ENCODE results near the gene KLK13.

The KLK13 gene

DNA sequence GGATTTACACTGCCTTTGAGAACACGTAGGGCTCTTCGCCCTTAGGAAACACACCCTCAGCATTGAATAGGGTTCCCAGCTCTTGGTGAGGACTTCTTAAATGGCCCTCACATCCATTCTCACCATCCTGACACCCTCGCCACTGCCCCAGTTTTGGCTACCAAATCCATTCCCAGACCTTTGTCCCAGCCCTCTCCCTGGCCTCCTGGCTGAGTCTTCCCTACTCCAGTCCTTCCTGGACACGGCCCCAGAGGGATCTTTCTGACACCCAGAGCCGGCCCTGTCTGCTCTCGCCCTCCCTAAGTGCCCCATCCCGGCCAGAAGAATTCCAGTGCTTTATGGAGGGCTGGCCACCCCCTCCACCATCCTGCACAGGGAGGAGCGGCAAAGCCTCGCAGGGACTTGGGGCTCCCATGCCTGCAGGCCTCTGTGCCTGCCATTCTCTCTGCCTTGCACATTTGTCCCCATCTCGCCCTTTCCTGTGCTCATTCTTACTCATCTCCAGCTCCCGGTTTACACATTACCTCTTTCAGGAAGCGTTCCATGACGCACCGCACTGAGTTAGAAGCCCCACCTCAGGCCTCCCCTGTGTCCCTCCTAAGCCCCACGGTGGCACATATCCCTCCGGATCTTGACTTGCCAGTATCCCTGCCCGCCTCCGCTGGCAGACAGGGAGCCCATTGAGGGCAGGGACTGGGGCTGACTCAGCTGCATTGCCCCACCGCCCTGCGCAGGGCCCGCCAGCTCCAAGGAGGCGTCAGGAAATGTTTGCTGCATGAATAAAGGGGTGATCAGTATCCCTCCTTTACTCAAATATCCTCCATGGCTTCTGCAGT, 28.8 kb upstream of the KLK13 start:
- in situ Hi-C loops (cut with MboI; ENCODE audit: low pct_unique_long_range_greater_than_20kb, low sequenced_read_pairs): no loop called here

DNA sequence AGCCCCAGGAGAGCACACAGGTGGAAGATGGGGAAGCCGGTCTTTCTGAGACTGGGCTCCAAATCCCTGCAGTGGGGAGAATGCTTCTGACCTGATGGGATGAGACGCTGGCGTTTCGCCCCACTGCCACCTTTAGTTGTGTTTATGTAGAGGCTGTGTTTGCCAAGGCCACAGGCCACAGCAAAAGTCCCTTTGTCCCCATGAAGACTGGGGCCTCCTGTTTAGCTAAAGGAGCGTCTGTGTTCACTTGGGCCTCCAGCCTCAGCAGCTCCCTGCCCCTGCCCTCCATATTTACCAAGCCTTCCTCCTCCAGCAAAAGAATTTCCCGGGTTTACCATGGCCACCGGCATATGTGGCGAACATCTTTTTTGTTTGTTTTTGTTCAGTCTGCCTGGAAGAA, 28.2 kb upstream of the KLK13 start:
- no peak for DNase-seq
- in situ Hi-C loops (cut with MboI; ENCODE audit: low pct_unique_long_range_greater_than_20kb, low sequenced_read_pairs): no loop called here

More for the DNA sequence above, 28.8 kb upstream of the KLK13 start:
- DNase-seq: no peak

DNA sequence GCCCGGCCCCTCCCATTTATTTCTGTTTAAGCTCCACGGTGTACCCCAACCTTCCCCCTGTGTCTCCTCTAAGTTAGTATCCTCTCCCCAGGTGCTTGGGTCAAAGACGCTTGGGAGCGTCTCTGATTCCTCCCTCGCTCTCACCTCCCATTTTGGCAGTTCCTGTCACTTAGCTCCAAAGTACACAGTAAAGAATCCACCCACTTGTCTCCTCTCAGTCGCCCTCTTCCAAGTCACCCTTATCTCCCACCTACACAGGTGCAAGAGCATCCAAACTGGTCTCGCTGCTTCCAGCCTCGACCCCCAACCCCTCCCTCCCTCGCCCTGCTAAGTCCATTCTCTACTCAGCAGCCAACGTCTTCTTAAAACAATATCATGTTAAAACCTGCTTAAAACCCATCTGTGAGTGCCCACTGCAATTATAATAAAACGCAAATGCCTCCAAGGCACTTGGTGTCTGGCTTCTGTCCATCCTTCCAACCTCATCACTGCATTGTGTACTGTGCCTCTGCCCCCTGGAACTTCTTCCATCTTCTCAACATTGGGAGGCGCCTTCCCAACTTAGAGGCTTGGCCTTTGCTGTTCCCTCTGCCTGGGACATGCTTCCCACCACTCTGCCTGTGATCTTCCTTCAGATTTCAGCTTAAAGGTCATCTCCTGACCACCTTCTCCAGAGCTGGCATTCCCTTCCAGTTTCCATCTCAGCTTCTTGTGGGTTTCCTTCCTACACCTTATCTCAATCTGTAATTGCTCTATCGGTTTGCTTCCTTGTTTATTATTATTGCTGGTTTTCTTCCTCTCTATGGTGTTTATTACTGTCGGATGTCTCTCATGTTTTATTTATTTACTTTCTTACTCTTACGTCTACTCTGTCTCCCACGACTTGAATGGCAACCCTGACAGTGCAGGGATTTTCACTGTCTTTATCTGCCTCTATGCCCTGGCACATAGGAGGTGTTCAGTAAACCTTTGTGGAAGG, 27.3 kb upstream of the KLK13 start:
- in situ Hi-C loops (cut with MboI; ENCODE audit: low pct_unique_long_range_greater_than_20kb, low sequenced_read_pairs): no loop called here
- no peak for DNase-seq

DNA sequence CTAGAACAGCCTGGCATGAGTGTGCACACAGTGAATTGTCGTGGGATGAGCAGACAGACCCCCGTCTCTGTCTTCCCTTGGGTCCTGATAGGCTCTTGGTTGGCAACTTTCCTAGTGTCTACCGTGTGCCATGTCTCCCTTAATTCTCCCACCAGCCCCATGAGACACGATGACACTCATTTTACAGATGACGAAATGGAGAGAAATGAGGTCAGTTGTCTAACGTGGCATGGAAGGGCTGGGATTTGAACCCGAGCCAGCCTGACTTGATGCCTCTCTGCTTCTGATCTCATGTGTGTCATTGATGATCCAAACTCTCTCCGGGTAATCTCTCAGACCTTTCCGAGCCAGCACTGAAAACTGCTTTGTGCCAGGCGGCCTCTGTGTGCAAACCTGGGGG, 26.2 kb upstream of the KLK13 start:
- in situ Hi-C loops (cut with MboI; ENCODE audit: low pct_unique_long_range_greater_than_20kb, low sequenced_read_pairs): no loop called here
- no peak for DNase-seq

DNA sequence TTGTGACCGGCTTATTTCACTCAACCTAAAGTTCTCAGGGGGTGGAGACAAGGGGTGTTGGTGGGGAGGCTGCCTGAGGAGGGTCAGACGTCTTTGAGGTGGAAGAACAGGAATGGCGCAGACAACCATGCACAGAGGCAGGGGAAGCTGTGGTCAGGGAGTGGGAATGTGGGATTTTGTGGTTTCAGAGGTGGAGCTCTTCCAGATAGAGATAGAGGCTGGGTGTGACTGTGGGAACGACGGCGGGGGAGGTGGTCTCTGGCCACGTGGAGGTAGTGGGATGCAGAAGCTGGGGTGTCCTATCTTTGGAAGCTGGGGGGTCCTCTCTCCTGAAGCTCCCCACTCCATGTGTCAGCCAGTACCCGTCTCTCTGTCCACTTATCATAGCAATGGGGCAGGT, 25.6 kb upstream of the KLK13 start:
- in situ Hi-C loops (cut with MboI; ENCODE audit: low pct_unique_long_range_greater_than_20kb, low sequenced_read_pairs): no loop called here

DNA sequence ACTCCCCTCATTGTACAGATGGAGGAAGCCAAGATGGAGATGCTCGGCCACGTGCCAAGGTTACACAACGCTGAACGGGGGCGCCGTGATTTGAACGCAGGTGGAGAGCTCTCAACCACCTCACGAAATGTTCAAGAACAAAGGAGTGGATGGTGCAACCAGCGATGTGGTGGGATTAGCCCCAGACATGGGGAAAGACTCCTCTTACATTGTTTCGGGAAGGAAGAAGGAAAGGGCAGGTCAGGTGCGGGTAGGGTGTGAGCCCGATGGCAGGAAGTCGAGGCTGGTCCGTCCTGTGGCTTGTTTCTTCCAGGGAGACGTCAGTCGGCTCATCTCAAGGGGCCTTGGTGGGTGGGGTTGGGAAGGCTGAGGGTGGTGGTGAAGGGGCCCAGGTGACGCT, 24.9 kb upstream of the KLK13 start:
- in situ Hi-C loops (cut with MboI; ENCODE audit: low pct_unique_long_range_greater_than_20kb, low sequenced_read_pairs): no loop called here
- no peak for DNase-seq

More for the DNA sequence above, 25.6 kb upstream of the KLK13 start:
- DNase-seq: no peak

DNA sequence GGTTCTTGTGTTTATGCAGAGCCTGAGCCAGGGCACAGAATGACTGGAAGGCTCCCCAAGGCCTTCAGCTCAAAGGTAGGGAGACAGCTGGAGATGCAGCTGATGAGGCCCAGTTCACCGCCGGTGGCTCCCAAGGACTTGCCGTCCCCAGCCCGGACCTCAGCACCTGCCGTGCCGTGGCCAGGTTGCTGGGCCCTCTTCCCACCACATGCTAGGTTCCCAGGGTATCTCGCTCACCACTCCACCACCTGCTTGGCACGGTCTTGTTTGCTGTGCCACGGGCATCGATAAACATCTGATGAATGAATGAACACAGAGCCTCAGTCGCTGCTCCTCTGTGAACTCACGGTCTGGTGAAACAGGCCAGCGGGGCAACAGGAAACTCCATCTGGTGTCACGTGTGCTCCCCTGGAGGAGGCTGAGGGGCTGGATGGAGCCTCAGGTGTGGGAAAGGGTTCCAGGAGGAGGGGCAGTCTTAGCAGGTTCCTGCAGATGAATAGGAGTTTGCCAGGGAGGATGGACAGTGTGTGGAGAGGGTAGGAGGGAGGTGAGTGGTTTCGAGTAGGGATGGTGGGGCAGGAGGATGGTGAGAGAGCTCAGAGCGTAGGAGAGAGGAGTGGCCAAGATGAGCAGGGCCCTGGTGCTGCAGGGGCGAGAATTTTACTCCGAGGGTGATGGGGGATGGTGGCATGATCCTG, 21.4 kb upstream of the KLK13 start:
- in situ Hi-C loops (cut with MboI; ENCODE audit: low pct_unique_long_range_greater_than_20kb, low sequenced_read_pairs): no loop called here

DNA sequence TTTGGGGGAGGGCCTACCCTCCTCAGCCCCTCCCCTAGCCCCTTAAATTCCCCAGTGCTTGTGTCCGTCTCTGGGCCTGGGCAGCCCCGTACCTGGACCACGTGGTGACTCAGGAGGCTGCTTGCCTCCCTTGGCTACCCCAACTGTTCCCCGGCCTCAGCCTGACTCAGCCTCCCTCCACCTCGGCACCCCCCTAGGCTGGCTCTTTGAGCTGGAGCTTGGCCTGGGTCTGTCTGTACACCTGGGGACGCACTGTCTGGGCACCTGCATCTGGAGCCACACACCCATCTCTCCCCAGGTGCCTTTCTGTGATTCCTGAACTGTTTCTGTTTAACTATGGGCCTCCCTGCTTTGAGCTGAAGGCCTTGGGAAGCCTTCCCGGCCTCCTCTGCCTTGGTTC, 19.6 kb upstream of the KLK13 start:
- DNase-seq: no peak
- in situ Hi-C loops (cut with MboI; ENCODE audit: low pct_unique_long_range_greater_than_20kb, low sequenced_read_pairs): no loop called here

More for the DNA sequence above, 21.4 kb upstream of the KLK13 start:
- no peak for DNase-seq

DNA sequence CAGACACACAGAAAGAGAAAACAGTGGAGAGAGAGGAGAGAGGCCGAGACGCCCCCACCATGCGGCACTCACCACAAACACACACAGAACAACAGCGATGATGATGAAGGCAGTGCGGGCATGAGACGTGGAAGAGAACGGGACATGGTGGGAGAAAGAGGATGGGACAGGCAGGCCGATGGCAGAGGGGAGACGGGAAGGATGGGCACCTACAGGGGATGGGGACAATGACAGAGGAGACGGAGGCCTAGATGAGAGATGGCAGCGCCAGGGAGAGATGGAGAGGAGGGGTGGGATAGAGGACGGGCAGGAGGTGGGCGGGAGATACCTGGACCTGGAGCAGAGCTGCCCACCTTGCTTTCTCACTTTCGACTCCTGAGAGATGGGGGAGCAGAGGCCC, 18.9 kb upstream of the KLK13 start:
- DNase-seq: no peak
- in situ Hi-C loops (cut with MboI; ENCODE audit: low pct_unique_long_range_greater_than_20kb, low sequenced_read_pairs): no loop called here

DNA sequence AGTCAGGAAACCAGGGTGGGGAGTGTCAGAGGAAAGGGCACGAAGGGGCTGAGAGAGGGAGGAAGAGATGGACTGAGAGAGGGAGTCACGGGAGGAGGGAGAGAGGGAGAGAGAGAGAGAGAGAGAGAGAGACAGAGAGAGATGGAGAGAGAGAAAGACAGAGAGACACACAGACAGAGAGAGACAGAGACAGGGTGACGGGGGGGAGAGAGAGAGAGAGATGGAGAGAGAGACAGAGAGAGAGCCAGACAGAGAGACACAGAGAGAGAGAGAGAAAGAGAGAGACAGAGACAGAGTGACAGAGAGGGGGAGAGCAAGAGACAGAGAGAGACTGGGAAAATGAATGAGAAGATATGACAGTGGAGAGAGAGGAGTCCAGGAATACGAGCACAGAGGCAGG, 18.3 kb upstream of the KLK13 start:
- in situ Hi-C loops (cut with MboI; ENCODE audit: low pct_unique_long_range_greater_than_20kb, low sequenced_read_pairs): no loop called here

DNA sequence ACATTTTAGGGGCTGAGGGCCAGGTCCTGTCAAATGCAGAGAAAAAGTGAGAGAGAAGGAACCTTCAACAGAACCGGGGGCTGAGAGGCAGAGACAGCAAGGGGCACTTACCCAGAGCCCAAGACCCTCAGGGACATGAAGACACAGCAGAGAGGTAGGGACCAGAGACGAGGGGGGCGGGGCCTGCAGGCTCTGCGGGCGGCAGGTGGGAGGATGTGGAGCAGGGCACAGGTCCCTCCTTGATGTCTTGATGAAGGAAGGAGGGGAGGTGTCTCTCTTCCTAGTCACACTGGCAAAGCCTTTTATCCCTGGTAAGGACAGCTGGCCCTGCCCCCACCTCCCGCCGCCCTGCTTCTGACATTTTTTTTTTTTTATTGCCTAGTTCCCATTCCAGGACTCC, 17.7 kb upstream of the KLK13 start, which contains the start of gene KLK14:
TSS of gene KLK14 (minus strand) at position 277 of the 400 bp plus-strand sequence. CDS start at position 4, 273 bp downstream.
- no peak for DNase-seq
- in situ Hi-C loops (cut with MboI; ENCODE audit: low pct_unique_long_range_greater_than_20kb, low sequenced_read_pairs): no loop called here

More for the DNA sequence above, 18.3 kb upstream of the KLK13 start:
- no peak for DNase-seq

DNA sequence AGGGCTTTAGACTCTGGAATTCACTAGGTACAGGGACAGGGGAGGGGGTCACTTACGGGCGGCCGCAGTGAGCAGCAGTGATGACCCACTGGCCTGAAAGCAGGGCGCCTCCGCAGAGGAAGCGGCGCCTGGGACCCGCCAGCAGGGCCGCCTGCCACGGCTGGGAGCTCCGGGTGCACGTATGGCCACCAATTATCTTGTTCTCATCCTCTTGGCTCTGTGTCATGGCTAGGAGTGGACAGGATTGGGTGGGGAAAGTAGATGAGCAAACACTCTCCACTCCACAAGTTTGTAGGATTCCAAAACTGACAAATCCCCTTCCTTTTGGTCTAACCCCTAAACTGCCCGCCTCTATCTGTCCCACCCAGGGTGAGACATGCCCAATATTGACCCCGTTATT, 16.6 kb upstream of the KLK13 start:
- no peak for DNase-seq
- in situ Hi-C loops (cut with MboI; ENCODE audit: low pct_unique_long_range_greater_than_20kb, low sequenced_read_pairs): no loop called here

DNA sequence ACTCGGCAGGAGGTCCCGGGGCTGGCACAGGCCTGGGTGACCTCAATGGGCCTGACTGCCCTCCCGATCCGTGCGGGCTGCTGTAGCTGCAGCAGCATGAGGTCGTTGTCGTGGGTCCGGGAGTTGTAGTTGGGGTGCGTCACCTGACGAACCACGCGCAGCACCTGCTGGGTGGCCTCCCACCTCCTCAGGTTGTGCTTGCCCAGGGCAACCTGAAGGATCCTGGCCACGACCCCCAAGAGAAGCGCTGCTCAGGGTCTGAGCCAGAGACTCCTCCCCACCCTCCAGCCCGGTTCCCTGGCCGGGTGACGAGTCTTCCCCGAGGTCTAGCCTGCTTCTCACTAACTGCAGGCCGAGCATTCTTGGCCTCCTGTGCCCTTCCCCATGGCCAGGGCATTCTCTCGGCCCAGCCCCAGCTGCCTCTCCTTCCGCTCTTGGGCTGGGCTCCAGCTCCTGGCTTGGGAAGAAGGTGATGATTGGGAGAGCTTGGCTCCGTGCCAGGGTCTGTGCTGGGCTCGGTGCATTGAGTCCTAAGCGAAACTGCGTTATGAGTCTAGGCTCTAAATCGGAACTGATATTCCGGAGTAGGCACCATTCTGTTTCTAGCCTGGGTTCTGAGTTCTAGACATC, 14.7 kb upstream of the KLK13 start:
- in situ Hi-C loops (cut with MboI; ENCODE audit: low pct_unique_long_range_greater_than_20kb, low sequenced_read_pairs): no loop called here
- no peak for DNase-seq

DNA sequence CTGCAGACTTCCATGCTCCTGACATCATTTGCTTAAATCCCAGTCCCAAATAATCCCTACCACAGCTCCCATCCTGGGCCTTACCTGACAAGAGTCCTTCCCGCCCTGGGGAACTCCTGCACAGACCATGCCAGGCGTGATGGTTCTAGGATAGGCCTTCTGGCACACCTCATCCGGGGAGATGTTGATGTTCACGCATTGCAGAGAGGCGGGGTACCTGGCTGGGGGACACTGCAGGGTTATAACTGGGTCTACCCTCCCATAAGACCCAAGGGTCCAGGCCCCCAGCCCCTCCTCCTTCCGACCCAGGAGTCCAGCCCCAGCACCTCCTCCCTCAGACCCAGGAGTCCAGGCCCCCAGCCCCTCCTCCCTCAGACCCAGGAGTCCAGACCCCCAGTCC, 13.8 kb upstream of the KLK13 start:
- in situ Hi-C loops (cut with MboI; ENCODE audit: low pct_unique_long_range_greater_than_20kb, low sequenced_read_pairs): no loop called here
- no peak for DNase-seq

DNA sequence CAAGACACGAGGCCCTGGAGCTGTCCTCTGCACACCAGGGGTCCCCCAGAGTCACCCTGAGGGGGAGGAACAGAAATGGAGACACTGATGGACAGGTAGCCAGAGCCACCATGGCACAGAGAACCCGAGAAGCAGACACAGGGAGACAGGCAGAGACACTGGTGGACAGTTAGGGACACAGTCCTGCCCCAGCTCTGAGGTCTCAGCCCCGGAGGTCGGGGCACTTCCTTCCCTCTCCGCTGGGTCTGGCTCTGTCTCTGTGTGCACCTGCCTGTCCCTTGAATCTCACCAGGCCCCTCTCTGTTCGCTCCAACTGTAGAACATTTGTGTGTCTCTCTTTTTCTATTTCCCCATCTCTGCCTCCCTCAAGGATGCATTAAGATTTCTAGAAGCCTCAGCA, 13.2 kb upstream of the KLK13 start:
- DNase-seq: no peak
- in situ Hi-C loops (cut with MboI; ENCODE audit: low pct_unique_long_range_greater_than_20kb, low sequenced_read_pairs): no loop called here

DNA sequence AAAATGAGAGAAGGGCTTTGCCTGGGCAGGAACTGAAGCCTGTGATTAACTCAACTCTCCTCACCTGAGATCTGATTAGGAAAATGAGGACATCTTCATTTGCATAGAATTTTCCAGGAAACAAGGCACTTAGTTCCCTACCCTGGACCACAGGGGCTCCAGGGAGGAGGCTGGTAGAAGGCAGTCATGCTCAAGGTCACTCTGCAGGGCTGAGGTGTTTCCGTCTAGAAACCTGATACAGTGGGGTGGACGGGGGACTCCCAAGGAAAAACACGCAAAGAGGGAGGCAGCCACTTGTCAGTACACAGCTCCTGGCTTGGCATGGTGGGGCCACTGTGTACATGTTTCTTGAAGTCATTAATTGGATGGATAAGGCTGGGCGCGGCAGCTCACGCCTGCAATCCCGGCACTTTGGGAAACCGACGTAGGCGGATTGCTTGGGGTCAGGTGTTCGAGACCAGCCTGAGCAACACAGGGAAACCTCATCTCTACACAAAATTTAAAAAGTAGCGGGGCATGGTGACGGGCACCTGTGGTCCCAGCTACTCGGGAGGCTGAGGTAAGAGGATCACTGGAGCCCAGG, 11.8 kb upstream of the KLK13 start:
- in situ Hi-C loops (cut with MboI; ENCODE audit: low pct_unique_long_range_greater_than_20kb, low sequenced_read_pairs): no loop called here
- DNase-seq: no peak

DNA sequence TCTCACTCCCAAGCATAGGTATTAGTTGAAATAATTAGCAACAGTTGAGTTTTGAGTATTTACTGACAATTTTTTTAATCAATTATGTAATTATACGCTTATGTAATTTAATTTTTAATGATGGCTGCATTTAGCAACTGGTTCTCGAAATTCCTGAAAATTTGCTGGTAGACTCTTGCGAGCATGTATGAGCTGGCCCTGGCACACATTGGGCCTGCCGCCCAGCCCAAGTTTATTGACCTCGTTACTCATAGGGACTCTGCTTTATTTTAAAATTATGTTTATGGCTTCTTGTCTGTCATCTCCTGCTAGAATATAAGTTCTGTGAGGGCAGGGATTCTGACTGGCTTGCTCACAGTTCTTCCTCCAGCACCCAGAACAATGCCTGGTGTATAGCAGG, 11.1 kb upstream of the KLK13 start:
- DNase-seq: no peak
- in situ Hi-C loops (cut with MboI; ENCODE audit: low pct_unique_long_range_greater_than_20kb, low sequenced_read_pairs): no loop called here

DNA sequence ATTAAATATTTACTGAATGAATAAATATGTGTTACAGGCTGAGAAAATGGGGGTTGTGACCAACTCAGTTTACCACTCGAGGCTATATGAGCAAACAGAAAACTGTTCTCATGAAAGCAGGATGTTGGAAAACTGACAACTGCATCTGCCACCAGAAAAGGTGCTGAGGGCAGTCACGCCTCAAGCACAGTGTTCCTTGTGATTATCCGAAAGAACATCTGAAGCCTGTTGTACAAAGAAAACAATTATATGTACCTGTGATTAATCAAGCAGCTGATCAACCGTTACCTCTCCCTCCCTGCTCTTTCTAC, 6.2 kb upstream of the KLK13 start:
- DNase-seq: no peak
- in situ Hi-C loops (cut with MboI; ENCODE audit: low pct_unique_long_range_greater_than_20kb, low sequenced_read_pairs): no loop called here
